ENCODE results near the gene C20orf141.

DNA sequence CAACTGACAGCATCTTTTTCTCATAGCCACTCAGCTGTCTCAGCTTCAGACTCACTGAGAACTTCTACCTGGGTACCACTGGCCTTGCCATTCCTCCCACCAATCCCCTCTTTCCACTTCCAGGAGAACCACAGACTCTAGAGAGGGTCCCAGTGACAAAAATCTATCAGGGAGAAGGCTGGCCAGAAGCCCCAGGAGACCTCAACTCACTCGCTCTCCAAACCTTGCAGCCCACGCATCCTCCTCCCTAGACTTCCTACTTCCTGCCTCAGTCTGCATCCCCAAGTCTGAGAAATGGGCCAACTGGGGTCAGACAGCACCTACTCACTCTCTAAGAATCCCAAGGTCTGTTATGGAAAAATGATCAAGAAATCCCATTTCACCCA lies 2.5 kb downstream of the C20orf141 start:
- TF ChIP-seq, protein P1, sequence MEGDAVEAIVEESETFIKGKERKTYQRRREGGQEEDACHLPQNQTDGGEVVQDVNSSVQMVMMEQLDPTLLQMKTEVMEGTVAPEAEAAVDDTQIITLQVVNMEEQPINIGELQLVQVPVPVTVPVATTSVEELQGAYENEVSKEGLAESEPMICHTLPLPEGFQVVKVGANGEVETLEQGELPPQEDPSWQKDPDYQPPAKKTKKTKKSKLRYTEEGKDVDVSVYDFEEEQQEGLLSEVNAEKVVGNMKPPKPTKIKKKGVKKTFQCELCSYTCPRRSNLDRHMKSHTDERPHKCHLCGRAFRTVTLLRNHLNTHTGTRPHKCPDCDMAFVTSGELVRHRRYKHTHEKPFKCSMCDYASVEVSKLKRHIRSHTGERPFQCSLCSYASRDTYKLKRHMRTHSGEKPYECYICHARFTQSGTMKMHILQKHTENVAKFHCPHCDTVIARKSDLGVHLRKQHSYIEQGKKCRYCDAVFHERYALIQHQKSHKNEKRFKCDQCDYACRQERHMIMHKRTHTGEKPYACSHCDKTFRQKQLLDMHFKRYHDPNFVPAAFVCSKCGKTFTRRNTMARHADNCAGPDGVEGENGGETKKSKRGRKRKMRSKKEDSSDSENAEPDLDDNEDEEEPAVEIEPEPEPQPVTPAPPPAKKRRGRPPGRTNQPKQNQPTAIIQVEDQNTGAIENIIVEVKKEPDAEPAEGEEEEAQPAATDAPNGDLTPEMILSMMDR (IDR thresholded peaks at IDR 0.05; ENCODE audit: insufficient read depth, low read length, poor library complexity, severe bottlenecking) = no peak
- no peak for TF ChIP-seq EZH2phosphoT487 (conservative IDR thresholded peaks at IDR 0.05; ENCODE audit: low read length)
